A549 (cell line): ENCODE measurements around the gene NTMT2.

Experiments used
- CHD2 ChIP-seq: fragments of 150-350 bp; IDR thresholded peaks from 2 replicates; pipeline ENCODE4 v1.6.1; 2014; ENCODE audit warnings: low read length; ENCODE audit not compliant: partially characterized antibody
- EP300 ChIP-seq, 2 experiments: fragments of >200 bp; sonication (Bioruptor Twin); formaldehyde crosslinking; IDR thresholded peaks; 2 replicates in 1 of 2; 3 replicates in 1 of 2; pipeline ENCODE4 v1.6.1; 2016 to 2017
- ESRRA ChIP-seq: fragments of 150-350 bp; IDR thresholded peaks from 2 replicates; pipeline ENCODE4 v1.6.1; 2014; ENCODE audit warnings: mild to moderate bottlenecking, low read length, borderline replicate concordance
- JUN ChIP-seq, 2 experiments: fragments of >200 bp; sonication (Bioruptor Twin); formaldehyde crosslinking; IDR thresholded peaks; 2 replicates in 1 of 2; 3 replicates in 1 of 2; pipeline ENCODE4 v1.6.1; 2016 to 2017
- KDM5A ChIP-seq: fragments of 200-600 bp; sonication (generic); IDR thresholded peaks from 2 replicates; pipeline ENCODE4 v1.6.1; 2016; ENCODE audit warnings: antibody characterized with exemption, mild to moderate bottlenecking
- MAFK ChIP-seq: fragments of 450-650 bp; IDR thresholded peaks from 2 replicates; pipeline ENCODE4 v1.6.1; 2014; ENCODE audit not compliant: partially characterized antibody
- POLR2A ChIP-seq: IDR thresholded peaks from 2 replicates; pipeline ENCODE4 v1.6.1; 2012; ENCODE audit warnings: mild to moderate bottlenecking, low read length
- TF ChIP-seq, protein P1 (sequence below): fragments of >200 bp; sonication (Bioruptor Twin); formaldehyde crosslinking; IDR thresholded peaks from 3 replicates; pipeline ENCODE4 v1.5.1; 2016
- TF ChIP-seq, protein P2 (sequence below): fragments of 450-650 bp; IDR thresholded peaks from 2 replicates; pipeline ENCODE4 v1.6.1; 2014; ENCODE audit warnings: antibody characterized with exemption
- TF ChIP-seq, protein P3 (sequence below): IDR thresholded peaks from 2 replicates; pipeline ENCODE4 v1.6.1; 2012
- TF ChIP-seq, protein P4 (sequence below): fragments of 250-450 bp; sonication (Bioruptor Pico); IDR thresholded peaks from 2 replicates; pipeline ENCODE4 v1.5.0; 2021; ENCODE audit warnings: mild to moderate bottlenecking, moderate library complexity, borderline replicate concordance

DNA sequence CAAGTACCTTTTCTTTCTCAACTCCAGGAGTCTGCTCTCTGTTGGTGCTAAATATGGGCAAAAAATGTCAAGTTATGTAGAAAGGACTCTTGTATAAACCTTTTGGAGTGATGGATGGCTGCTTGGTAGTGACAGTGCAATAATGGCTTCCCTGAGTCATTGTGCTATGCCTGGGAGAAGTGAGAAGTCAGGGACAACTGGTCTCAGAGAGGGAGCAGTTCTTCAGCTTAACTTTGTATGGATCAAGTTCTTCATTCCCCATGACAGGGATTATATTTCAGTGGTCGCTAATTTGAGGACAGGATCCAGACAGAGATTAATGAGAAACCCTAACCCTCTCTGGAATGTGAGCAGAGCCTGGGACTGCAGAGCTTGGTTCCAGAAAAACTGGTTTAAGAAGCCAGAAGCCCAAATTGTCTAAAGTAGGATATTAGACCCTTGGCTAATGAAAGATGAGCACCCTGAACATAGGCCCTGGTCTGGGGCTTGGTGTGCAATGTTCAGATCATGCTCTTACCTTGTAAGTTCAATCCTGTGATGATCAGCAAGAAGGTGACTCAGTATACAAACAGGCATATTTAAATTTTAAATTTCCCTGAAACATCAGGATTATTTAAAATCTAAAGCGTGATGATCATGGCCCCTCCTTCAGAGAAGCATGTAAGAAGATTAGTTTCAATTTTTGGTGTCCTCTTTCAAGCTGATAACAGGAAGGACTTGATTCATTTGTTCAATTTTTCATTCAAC is 50.9 kb downstream of the NTMT2 start:
- TF ChIP-seq, protein P1, sequence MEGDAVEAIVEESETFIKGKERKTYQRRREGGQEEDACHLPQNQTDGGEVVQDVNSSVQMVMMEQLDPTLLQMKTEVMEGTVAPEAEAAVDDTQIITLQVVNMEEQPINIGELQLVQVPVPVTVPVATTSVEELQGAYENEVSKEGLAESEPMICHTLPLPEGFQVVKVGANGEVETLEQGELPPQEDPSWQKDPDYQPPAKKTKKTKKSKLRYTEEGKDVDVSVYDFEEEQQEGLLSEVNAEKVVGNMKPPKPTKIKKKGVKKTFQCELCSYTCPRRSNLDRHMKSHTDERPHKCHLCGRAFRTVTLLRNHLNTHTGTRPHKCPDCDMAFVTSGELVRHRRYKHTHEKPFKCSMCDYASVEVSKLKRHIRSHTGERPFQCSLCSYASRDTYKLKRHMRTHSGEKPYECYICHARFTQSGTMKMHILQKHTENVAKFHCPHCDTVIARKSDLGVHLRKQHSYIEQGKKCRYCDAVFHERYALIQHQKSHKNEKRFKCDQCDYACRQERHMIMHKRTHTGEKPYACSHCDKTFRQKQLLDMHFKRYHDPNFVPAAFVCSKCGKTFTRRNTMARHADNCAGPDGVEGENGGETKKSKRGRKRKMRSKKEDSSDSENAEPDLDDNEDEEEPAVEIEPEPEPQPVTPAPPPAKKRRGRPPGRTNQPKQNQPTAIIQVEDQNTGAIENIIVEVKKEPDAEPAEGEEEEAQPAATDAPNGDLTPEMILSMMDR: no peak
- no peak for TF ChIP-seq KDM5A
- no peak for TF ChIP-seq CHD2
- no peak for TF ChIP-seq EP300 (IDR thresholded peaks at IDR 0.05)
- TF ChIP-seq, protein P2, sequence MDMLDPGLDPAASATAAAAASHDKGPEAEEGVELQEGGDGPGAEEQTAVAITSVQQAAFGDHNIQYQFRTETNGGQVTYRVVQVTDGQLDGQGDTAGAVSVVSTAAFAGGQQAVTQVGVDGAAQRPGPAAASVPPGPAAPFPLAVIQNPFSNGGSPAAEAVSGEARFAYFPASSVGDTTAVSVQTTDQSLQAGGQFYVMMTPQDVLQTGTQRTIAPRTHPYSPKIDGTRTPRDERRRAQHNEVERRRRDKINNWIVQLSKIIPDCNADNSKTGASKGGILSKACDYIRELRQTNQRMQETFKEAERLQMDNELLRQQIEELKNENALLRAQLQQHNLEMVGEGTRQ: no peak
- no peak for TF ChIP-seq MAFK
- no peak for TF ChIP-seq ESRRA
- TF ChIP-seq, protein P3, sequence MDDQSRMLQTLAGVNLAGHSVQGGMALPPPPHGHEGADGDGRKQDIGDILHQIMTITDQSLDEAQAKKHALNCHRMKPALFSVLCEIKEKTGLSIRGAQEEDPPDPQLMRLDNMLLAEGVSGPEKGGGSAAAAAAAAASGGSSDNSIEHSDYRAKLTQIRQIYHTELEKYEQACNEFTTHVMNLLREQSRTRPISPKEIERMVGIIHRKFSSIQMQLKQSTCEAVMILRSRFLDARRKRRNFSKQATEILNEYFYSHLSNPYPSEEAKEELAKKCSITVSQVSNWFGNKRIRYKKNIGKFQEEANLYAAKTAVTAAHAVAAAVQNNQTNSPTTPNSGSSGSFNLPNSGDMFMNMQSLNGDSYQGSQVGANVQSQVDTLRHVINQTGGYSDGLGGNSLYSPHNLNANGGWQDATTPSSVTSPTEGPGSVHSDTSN: no peak
- no peak for TF ChIP-seq JUN (IDR thresholded peaks at IDR 0.05)
- TF ChIP-seq POLR2A: no peak
- TF ChIP-seq, protein P4, sequence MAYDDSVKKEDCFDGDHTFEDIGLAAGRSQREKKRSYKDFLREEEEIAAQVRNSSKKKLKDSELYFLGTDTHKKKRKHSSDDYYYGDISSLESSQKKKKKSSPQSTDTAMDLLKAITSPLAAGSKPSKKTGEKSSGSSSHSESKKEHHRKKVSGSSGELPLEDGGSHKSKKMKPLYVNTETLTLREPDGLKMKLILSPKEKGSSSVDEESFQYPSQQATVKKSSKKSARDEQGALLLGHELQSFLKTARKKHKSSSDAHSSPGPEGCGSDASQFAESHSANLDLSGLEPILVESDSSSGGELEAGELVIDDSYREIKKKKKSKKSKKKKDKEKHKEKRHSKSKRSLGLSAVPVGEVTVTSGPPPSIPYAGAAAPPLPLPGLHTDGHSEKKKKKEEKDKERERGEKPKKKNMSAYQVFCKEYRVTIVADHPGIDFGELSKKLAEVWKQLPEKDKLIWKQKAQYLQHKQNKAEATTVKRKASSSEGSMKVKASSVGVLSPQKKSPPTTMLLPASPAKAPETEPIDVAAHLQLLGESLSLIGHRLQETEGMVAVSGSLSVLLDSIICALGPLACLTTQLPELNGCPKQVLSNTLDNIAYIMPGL (CRISPR knock-in tag): no peak
